Fibroblast of lung (primary cell): ENCODE measurements around the gene MAJIN. TPM values are rescaled to one million over a fixed set of nuclear protein-coding genes. Genes with fewer than 3 reads are reported as not detected.

Experiments used
- DNase-seq, 2 donors: peaks; one replicate each; pipeline versions ENCODE4 v3.0.0 to v3.0.0-alpha.2; 2010; ENCODE audit warnings: low read depth in 2 of 2
- H2AFZ ChIP-seq: 2 replicates; pipeline ENCODE4 v1.5.1; 2012; ENCODE audit warnings: low read length, control low read depth, inconsistent platforms
- H3K27ac ChIP-seq: 2 replicates; pipeline ENCODE4 v1.5.1; 2011; ENCODE audit warnings: low read length, control low read depth; ENCODE audit not compliant: insufficient read depth
- H3K27me3 ChIP-seq: 2 replicates; pipeline ENCODE4 v1.5.1; 2011; ENCODE audit warnings: mild to moderate bottlenecking, low read length; ENCODE audit not compliant: control insufficient read depth, insufficient read depth
- H3K36me3 ChIP-seq: 2 replicates; pipeline ENCODE4 v1.5.1; 2011; ENCODE audit warnings: low read length; ENCODE audit not compliant: control insufficient read depth, insufficient read depth
- H3K4me1 ChIP-seq: 2 replicates; pipeline ENCODE4 v1.5.1; 2011; ENCODE audit warnings: low read length; ENCODE audit not compliant: control insufficient read depth, insufficient read depth; ENCODE audit errors: extremely low read depth
- H3K4me2 ChIP-seq: 2 replicates; pipeline ENCODE4 v1.5.1; 2011; ENCODE audit warnings: low read length, control low read depth; ENCODE audit not compliant: insufficient read depth; ENCODE audit errors: extremely low read depth
- H3K4me3 ChIP-seq, 4 experiments: fragments of 200-600 bp in 1 of 4; sonication (generic) in 1 of 4; replicated peaks in 1 of 4; 2 replicates each; pipeline ENCODE4 v1.5.1; 2011 to 2016; ENCODE audit warnings: low read length in 4 of 4, low read depth in 3 of 4, mild to moderate bottlenecking in 3 of 4, control low read depth in 2 of 4, inconsistent platforms in 1 of 4, mixed read lengths in 1 of 4; ENCODE audit not compliant: insufficient read depth in 1 of 4; ENCODE audit errors: control extremely low read depth in 1 of 4
- H3K79me2 ChIP-seq: 2 replicates; pipeline ENCODE4 v1.5.1; 2012; ENCODE audit warnings: mild to moderate bottlenecking, low read length, inconsistent platforms; ENCODE audit not compliant: control insufficient read depth, insufficient read depth
- H3K9ac ChIP-seq: 2 replicates; pipeline ENCODE4 v1.5.1; 2011; ENCODE audit warnings: mild to moderate bottlenecking, low read length, control low read depth; ENCODE audit not compliant: insufficient read depth
- H3K9me3 ChIP-seq: 2 replicates; pipeline ENCODE4 v1.5.1; 2012; ENCODE audit warnings: low read depth, low read length; ENCODE audit not compliant: control insufficient read depth, insufficient read depth
- H4K20me1 ChIP-seq: 2 replicates; pipeline ENCODE4 v1.5.1; 2011; ENCODE audit warnings: low read length; ENCODE audit not compliant: control insufficient read depth, insufficient read depth; ENCODE audit errors: extremely low read depth
- EZH2 ChIP-seq: IDR thresholded peaks from 2 replicates; pipeline ENCODE4 v1.5.1; 2012; ENCODE audit warnings: low read length, control low read depth, mild to moderate bottlenecking; ENCODE audit errors: missing control alignments
- polyA plus RNA-seq, 2 donors: library from polyadenylated mRNA; depleted of rRNA in 1 of 2; stranded (reverse) in 1 of 2; unstranded in 1 of 2; fragments of >200 nt; gene quantifications; 2 replicates each; pipeline ENCODE4 v1.2.1, GENCODE V29; 2011 to 2012; ENCODE audit warnings: missing spikeins in 1 of 2
- total RNA-seq: library from RNA; depleted of rRNA; stranded (reverse); fragments of >200 nt; gene quantifications from 2 replicates; pipeline ENCODE4 v1.2.1, GENCODE V29; 2014
- TF ChIP-seq, protein P1 (sequence below), 2 donors: IDR thresholded peaks in 1 of 2; conservative IDR thresholded peaks in 1 of 2; 1 replicate in 1 of 2; 2 replicates in 1 of 2; pipeline ENCODE4 v1.5.1; 2011 to 2012; ENCODE audit warnings: low read length in 2 of 2, control low read depth in 1 of 2, inconsistent platforms in 1 of 2, low read depth in 1 of 2, mild to moderate bottlenecking in 1 of 2

Gene MAJIN
- total and polyA plus RNA-seq, 2 donors (not counting 1 experiment from before 2014, with no cell fraction given): not detected

GRCh38 chr11:64898076-64898445, 73.8 kb downstream of the MAJIN start:
- Histone ChIP-seq H3K4me3 (no peak overlapping the region), H3K27ac (no peak overlapping the region), H3K27me3 (no peaks in the 10 kb centered on the region), H3K36me3 (peaks cover 18% of the 10 kb centered on the region), H3K79me2 (no peaks in the 10 kb centered on the region), H4K20me1 (no peaks in the 10 kb centered on the region), H3K4me1 (no peaks in the 10 kb centered on the region), H2AFZ (no peak overlapping the region), H3K4me2 (no peak overlapping the region), H3K9me3 (no peaks in the 10 kb centered on the region), H3K9ac (no peak overlapping the region)
- DNase-seq: no peak
- no peak for TF ChIP-seq EZH2
- TF ChIP-seq, protein P1, sequence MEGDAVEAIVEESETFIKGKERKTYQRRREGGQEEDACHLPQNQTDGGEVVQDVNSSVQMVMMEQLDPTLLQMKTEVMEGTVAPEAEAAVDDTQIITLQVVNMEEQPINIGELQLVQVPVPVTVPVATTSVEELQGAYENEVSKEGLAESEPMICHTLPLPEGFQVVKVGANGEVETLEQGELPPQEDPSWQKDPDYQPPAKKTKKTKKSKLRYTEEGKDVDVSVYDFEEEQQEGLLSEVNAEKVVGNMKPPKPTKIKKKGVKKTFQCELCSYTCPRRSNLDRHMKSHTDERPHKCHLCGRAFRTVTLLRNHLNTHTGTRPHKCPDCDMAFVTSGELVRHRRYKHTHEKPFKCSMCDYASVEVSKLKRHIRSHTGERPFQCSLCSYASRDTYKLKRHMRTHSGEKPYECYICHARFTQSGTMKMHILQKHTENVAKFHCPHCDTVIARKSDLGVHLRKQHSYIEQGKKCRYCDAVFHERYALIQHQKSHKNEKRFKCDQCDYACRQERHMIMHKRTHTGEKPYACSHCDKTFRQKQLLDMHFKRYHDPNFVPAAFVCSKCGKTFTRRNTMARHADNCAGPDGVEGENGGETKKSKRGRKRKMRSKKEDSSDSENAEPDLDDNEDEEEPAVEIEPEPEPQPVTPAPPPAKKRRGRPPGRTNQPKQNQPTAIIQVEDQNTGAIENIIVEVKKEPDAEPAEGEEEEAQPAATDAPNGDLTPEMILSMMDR (conservative IDR thresholded peaks at IDR 0.05 in 1 of 2, IDR thresholded peaks at IDR 0.05 in 1 of 2; ENCODE audit: low read depth in 1 of 2, low read length in 2 of 2): no peak

GRCh38 chr11:64897381-64898075, 74.4 kb downstream of the MAJIN start:
- H3K9me3 ChIP-seq: no peaks in the 10 kb centered on the region
- no peak overlapping the region for H3K4me3 ChIP-seq
- TF ChIP-seq, protein P1 (conservative IDR thresholded peaks at IDR 0.05 in 1 of 2, IDR thresholded peaks at IDR 0.05 in 1 of 2; ENCODE audit: low read depth in 1 of 2, low read length in 2 of 2): no peak
- no peak for TF ChIP-seq EZH2
- H2AFZ ChIP-seq: no peak overlapping the region
- DNase-seq: no peak
- peaks cover 15% of the 10 kb centered on the region for H3K36me3 ChIP-seq
- no peaks in the 10 kb centered on the region for H4K20me1 ChIP-seq
- H3K4me2 ChIP-seq: no peak overlapping the region
- H3K4me1 ChIP-seq: no peaks in the 10 kb centered on the region
- H3K27ac ChIP-seq: no peak overlapping the region
- no peak overlapping the region for H3K9ac ChIP-seq
- no peaks in the 10 kb centered on the region for H3K27me3 ChIP-seq
- H3K79me2 ChIP-seq: no peaks in the 10 kb centered on the region

GRCh38 chr11:64896448-64897022, 75.4 kb downstream of the MAJIN start:
- Histone ChIP-seq H3K36me3 (peaks cover 11% of the 10 kb centered on the region), H3K9me3 (no peaks in the 10 kb centered on the region), H3K4me2 (no peak overlapping the region), H2AFZ (no peak overlapping the region), H3K4me1 (no peaks in the 10 kb centered on the region), H3K27me3 (no peaks in the 10 kb centered on the region), H3K4me3 (no peak overlapping the region), H3K27ac (no peak overlapping the region), H3K9ac (no peak overlapping the region), H3K79me2 (no peaks in the 10 kb centered on the region), H4K20me1 (no peaks in the 10 kb centered on the region)
- DNase-seq: no peak
- TF ChIP-seq, protein P1 (conservative IDR thresholded peaks at IDR 0.05 in 1 of 2, IDR thresholded peaks at IDR 0.05 in 1 of 2; ENCODE audit: low read depth in 1 of 2, low read length in 2 of 2): no peak
- no peak for TF ChIP-seq EZH2
